Stimulated activated CD4-positive, alpha-beta T cell treated with anti-CD3 and anti-CD28 coated beads, Interleukin-15, amount 100 ng/mL, for 24 hours (primary cell): Measurements from ENCODE around the gene IMMP2L.
A peak's percentile ranks its signal among the peaks of the same experiment; 100 is the strongest.
"Not testable (repeated sequence)": the region's sequence is repeated elsewhere in the genome, so short reads cannot be mapped to it uniquely, and the experiment has no call there.

Experiments
- DNase-seq: peaks from one replicate; pipeline ENCODE4 v3.0.0-alpha.2; 2020

IMMP2L gene

DNA sequence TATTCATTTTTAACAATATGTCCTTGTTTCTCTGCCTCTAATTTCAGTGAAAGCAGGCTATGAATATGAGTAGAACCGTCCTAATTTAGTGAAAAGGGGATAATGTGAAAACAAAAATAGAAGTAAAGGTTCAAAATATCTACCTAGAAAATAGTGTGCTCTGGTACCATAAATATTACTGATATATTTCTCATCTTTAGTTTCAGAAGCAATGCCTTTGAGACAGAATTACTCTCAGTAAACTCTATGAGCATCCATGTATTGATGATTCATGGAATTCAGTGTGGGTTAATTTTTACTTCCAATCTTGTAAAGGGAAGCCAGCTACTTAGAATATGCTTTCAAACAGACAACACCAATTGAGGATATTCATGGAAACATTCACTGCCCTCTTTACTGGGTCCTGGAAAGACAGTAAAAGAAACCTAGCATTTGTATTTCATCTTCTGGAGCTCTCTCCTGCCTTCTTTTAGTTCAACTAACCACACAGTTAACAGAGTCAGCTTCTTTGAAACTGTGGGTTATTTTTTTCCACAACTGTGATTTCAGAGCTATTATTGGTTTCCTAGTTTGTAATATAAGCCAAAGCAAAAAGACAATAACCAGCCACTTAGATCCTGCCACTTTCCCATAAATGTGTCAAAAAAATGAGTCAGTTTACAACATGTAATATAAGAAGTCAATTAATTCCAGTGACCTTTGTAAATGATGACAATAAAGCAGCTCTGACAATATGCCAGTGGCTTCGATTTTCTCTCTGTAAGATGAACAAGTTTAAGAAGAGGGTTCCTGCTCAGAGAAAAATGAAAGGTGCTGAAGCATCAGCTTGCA is 469.7 kb downstream of the IMMP2L start:
- DNase-seq = no peak

DNA sequence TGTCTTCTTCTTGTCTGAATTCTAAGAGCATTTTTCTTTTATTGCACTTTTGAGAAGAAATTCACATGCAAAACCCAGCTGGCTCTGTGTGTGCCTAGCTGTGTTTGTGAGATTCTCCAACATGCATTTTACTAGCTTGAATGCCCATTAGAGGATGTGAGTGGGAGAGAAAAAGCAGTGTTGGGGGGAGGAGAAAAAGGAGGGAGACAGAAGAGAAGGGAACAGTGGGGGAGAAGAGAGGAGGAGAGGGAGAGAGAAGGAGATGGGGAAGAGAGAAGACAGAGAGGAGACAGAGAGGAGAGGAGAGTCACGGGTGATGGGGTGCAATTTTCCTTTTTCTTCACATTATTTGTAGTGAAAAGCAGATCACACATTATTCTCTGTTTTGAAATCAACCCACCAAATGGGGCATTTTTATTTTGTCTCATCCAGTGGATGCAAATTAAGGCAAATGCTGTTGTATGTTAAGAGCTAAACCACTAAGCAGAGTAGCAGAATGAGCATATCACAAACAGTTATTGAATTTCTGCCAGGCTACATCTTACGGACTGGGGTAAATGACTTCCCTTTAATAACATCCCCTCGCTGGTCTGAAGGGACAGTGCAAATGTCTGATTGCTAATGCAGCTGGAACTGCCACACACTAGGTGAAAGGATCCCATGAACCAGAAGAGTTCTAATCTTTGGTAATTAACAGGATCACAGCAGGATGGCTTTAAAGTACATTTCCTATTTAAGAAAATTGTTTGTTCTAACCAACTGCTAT is 470.5 kb downstream of the IMMP2L start:
- DNase-seq = no peak

DNA sequence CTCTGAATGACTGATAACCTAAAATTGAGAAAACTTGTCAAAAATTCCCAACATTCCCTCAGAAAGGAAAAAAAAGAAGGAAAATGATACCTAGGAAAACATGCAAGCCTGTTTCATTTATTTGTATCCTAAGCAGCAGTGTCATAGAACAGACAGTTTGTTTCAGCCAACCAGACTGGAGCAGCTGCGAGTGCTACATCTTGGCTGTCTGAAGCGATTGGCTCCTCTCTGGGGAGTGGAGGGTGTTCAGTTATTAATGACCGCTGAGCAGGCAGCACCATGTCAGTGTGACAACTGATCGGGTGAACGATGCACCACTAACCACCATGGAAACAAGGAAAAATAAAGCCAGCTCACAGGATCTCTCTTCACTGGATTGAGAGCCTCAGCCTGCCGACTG is 471.4 kb downstream of the IMMP2L start, which contains the start of gene LRRN3:
LRRN3 (plus strand) TSS at position 282 of the 400 bp plus-strand sequence. CDS start 31,646 bp downstream, outside the sequence.
- peak; percentile 62 for DNase-seq

DNA sequence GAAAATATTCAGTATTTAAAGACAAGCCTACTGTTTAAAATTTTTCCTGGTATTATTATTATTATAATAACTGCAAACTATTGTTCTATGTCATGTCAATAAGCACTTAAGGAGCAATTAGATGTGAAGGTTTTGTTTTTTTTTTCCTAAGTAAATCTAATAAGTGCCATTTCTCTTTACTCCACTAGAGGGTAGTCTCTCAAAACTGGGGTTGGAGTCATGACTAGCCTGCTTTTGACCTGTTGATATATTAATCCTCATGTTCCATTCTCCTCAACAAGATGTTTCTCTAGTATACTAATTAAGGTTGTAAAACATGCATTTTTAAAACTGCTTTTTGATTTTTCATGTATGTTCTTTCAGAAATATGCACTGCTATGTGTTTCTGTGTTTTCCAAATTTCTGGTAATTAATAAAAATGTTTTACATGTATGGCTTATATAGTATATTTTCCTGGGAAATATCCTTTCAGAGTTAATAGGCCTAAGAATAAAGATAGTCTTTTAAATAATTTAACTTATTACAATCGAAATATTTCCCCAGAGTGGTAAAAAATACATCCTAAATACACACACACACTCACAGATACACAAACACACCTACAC is 472.4 kb downstream of the IMMP2L start:
- no peak for DNase-seq

DNA sequence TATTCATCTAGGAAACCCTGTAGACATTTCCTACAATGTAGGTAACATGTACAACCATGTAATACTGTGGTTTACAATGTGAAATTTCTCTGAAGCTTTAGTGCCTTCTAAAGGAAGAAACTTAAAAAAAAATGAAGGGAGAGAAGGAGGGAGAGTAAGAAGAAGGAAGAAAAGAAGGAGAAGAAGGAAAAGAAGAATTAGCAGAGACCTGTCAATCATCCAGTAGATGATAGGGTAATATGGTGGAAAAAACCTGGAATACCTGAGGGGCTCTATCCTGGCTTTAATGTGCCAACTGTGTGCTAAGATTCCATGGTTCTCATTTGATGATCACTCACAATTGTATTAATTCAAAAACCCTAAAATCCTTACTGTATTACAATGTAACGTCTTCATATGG is 474.0 kb downstream of the IMMP2L start:
- no peak for DNase-seq

DNA sequence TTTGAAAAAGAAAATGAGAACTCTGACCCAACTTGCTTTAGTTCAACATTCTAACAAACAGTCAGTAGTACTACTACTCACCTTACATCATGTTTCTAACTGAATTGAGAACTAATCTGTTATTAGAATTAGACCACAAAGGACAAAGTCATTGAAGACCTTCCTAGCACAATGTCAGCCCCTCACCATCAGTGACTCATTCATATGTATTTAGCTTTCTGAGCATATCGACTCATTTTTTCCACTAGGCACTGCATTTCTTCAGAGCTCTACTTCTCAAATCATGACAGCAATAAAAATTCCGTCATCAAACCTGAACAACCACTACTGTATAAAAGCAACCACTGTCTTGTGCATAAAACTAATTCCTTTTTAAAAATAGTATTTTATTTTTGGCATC is 475.8 kb downstream of the IMMP2L start:
- DNase-seq = peak; percentile 30

DNA sequence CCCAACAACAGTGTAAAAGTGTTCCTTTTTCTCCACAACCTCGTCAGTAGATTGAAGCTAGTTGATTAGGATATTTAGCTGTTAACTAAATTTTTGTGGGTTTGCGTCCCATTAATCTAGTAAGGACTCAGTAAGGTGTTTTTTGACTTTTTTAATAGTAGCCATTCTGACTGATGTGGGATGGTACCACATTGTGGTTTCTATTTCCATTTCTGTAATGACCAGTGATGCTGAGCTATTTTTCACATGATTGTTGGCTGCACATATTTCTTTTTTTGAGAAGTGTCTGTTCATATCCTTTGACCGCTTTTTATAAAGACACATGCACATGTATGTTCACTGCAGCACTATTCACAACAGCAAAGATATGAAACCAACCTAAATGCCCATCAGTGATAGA is 476.9 kb downstream of the IMMP2L start:
- no peak for DNase-seq

DNA sequence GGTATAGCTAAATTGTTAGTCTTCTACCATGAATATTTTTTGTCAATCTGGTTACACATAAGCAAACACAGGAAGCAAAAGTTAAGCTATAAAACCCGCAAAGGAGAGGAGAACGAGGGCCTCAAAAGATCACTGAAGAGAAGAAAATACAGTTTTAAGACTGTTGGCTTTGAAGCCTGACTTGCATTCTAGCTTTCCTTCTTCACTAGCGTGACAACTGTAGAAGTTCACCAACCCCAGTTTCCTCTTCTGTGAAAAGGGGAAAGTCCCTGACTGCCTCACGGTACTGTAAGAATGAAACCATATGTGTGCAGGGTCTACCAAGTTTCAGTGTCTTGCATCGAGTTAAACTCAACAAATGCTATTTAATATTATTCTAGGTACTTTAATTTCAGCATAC is 478.9 kb downstream of the IMMP2L start:
- peak; percentile 44 for DNase-seq

DNA sequence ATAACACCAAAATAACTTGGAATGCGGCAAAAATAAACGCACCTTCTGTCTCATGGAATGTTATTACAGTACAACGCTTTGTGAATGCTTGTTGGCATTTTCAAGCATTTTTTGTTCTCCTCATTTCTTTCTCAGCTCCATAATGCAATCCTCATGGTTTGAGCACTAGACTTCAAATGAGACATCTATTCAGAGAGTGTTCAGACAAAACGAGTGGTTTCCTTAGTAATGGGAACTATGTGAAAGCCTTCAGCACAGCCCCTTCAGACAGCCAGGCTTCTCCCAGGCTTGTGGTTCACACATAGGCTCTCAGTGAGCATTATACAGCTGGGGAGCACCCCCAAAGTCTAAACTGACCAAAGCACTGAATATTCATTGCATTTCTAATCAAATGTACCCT is 479.9 kb downstream of the IMMP2L start:
- no peak for DNase-seq

DNA sequence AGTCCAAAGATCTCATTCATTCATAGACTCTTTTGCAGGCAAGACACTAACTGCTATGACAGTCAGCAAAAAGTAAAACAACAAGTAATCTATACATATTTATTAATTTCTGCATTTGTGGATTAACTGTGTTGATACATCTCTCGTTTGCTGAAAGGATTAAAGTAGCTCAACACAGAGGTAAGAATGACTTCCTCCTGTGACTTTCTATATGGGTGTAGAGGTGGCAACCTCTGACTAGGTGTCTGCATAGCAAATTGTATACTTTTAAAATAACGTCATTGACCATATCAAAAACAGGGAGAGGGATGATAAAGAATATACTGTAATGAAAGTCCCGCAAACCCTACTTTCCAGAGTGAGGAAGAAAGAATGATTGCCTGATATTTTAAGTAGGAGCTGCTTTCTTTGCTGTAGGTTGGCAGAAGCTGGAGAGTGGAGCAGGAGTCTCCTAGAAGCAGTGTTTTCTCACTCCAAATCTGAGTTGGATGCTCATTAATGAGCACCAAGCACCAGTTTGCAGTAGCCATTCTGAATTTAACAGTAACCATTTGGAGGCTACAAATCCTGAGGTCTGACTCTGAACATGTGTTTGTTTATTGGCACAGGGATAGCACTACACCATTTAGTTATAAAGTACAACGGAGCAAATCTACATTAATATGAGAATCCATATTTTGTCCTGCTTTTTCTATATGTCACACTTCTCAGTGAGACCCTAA is 480.6 kb downstream of the IMMP2L start:
- no peak for DNase-seq

DNA sequence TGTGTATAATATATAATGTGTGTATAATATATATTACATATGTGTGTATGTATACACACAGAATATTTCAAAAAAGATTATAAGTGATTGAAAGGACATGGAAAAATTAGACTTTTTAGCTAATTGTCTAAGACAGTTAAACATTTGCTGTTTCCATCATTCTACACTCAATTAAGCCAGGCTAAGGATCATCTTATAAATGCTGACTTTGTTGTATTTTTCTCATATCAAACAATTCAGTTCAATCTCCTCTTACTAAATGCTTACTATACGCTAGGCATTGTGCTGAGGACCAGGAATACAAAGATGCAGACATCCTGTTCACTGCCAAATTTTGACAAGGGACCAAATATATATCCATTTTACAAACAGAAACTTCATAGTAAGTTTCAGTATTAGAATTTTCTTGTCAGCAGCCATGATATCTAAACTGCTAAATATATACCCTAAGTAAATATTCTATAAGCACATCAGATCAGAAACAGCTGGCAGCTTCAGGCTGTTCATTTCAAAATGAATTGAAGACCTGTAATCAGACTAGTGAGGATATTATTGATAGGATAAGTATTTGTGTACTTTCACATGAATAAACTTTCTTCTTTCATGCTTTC is 481.7 kb downstream of the IMMP2L start:
- no peak for DNase-seq

DNA sequence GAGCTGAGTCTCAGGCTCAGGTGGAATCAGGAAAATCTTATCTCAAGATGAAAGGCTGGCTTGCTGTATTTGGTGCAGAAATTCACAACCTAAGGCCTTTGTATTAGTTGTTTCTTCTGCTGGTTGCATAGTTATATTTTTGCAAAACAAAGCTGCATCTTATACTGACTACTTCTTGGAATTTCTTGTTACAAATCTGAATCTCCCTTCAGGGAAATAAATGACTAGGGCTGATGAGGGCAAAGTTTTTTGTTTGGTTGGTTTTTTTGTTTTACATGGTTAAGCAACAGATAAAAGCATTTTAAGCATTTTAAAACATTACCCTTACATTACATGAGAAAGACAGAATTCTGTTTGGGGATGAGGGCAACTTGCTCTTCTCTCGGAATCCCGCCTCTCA is 485.3 kb downstream of the IMMP2L start:
- DNase-seq = no peak

DNA sequence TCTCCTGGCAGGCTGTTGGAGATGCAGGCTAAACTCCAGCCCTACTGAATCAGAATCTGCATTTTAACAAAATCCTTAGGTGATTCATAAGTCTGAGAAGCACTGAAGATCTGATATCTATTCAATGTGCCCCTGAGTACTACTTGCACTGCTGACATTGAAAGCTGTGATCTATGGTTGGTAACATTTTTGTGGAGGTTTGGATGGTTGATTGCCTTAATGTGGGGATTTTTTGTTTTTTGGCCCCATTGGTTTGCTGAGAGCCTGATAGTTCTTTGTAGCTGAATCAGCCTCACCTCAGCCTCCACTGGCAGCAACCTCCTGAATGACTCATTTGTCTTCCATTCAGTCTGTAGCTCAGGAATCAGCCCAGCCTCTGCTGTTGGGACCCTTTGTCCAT is 486.1 kb downstream of the IMMP2L start:
- peak; percentile 50 for DNase-seq

DNA sequence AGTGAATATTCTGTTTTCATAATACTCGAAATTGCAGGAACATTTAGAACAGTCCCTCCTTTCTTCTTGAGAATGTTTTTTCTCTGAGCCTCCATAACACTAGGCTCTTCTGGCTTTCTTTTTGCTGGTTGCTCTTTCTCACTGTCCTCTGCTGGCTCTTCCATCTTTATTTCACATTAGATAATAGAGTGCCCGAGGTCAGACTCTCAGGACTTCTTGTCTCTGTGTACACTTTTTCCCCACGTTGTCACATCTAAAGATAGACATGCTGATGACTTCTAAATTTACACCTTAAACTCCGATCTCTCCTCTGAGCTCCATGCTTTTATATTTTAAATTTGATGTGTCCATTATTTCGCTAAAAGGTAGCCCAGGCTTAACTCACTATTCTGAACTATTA is 486.8 kb downstream of the IMMP2L start:
- no peak for DNase-seq

DNA sequence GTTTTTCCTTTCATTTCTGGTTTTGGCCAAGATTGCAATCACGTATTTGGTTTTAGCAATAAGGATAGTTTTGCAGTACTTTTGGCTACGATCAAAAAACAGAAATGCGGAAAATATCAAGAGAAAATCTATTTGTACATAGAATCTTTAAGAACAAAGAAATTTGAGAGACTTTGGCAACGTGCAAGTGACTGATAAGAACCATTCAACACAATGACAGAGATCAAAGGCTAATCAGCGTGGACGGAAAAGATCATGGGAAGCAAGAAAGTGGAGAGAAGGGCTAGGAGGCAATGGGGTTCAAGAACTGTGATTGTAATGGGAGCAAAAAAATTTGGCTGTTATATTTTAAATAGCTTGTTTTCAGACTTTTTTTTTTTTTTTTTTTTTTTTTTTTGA is 487.5 kb downstream of the IMMP2L start:
- no peak for DNase-seq

DNA sequence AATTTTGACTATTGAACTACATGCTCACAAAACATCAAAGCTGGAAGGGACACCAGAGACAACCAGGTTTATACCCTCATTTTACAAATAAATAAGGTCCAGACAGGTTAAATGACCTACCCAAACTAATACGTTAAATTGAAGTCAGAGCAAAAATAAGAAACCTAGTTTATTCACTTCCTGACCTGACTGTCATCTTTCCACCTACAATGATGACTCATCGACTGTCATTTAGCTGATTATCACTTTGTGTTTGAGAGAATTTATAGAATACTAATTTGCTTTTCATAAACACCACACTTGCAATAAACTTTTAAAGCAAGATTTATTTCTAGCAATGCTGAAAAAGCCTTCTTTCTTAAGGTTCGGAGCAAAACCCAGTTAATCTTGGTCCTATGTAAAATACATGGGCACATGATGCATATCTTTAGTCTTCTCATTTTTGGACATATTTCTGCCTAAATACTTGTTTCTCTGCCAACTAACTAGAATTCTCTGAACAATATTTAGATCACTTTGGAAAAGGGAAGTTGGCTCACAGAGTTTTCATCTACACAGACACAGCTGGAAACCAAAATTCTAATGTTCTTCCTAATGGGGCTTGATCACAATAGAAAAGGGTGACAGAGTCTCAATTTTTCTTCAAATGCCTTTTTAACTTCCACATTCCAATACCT is 488.1 kb downstream of the IMMP2L start:
- DNase-seq = no peak

DNA sequence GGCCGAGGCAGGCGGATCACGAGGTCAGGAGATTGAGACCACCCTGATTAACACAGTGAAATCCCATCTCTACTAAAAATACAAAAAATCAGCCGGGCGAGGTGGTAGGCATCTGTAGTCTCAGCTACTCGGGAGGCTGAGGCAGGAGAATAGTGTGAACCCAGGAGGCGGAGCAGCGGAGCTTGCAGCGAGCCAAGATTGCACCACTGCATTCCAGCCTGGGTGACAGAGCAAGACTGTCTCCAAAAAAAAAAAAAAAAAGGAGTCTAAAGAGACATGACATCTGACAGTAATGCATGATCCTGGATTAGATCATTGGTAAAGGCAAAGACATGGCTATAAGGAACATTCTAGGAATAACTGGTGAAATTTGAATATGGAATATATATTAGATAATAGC is 489.6 kb downstream of the IMMP2L start:
- DNase-seq = not testable (repeated sequence)

DNA sequence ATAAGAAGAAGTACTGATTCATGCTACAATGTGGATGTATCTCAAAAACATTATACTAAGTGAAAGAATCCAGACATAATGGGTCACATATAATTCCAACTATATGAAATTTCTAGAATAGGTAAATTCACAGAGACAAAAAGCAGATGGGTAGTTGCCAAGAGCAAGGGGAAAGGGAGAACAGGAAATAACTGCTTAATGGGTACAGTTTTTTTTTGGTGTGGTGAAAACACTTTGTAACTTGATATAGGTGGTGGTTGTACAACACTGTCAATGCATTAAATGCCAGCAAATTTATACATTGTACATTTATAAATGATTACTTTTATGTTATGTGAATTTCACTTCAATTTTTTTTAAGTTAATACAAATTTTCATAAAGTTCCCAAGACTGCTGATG is 490.7 kb downstream of the IMMP2L start:
- DNase-seq = no peak

DNA sequence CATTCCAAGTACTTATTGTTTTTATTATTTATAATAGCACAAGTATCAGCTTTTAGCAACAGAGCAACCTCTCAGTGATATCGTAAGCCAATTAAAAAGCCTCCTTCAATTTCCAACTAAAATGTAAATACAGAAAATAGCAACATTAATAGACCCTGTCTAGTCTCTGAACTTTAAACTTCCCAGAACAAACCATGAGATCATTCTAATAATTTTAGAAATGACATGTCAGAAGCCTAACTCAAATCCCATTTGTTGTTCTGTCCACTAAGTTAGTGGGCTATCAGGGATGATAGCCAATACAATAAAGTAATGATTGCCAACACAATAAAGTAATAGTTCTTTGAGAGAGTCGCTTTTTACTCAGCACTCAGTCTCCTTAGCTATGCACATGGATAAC is 493.7 kb downstream of the IMMP2L start:
- DNase-seq = no peak

DNA sequence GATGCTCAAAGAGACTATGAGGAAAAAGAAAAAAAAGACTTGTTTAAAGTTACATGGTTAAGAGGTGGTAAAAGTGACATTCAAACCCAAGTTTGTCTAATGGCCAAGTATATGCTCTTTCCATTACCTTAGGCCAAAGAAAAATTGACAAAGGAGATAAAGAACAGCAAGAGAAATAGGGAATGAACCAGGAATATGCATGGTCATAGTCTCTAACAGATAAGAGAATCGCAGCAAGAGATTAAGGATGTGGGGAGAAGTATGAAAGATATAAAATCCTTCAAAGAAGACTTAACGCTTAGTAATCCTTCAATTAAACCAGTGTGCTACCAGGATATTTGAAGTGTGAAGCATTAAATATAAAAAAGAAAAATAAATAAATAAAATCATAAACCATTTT is 494.6 kb downstream of the IMMP2L start:
- no peak for DNase-seq

DNA sequence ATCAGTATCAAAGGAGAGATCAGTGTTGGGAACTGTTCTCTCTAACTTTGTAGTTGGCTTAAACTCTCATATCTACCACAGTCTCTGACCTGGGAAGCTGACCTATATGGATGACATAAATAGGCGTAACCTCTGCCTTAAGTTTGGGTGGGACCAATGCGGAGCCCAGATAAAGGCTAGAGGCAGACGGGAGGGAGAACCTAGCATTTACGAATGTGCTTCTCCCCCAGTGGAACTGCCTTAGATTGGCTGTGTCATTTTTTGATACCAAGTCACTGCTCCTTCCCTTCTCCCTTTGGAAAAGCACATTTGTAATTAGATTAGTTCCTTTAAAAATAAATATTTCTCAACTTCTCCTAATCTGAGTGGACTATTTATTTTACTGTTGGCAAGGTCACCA is 495.0 kb downstream of the IMMP2L start:
- DNase-seq = no peak

DNA sequence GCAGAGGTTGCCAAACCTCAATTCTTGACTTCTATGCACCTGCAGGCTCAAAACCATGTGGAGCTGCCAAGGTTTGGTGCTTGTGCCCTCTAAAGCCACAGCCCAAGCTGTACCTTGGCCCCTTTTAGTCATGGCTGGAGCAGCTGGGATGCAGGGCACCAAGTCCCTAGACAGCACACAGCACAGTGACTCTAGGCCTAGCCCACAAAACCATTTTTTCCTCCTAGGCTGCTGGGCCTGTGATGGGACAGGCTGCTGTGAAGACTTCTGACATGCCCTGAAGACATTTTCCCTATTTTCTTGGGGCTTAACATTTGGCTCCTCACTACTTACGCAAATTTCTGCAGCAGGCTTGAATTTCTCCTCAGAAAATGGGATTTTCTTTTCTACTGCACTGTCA is 499.1 kb downstream of the IMMP2L start:
- no peak for DNase-seq
